ENCODE data around the gene DUSP10.
A peak's percentile ranks its signal among the peaks of the same experiment; 100 is the strongest.

DUSP10 gene

GRCh38 chr1:221778535-221779142, 36.8 kb upstream of the DUSP10 start:
- Histone ChIP-seq H3K27ac (replicated peaks) (no peak overlapping the region), H3K4me3 (replicated peaks; ENCODE audit: insufficient read depth, low read length) (no peak overlapping the region), H3K27me3 (ENCODE audit: insufficient read depth, poor library complexity, severe bottlenecking) (no peaks in the 10 kb centered on the region)
- TF ChIP-seq GABPA (IDR thresholded peaks at IDR 0.05; ENCODE audit: low read depth) (no peak), SPI1 (IDR thresholded peaks at IDR 0.05; ENCODE audit: borderline replicate concordance, low read depth) (peak; percentile 72), POLR2AphosphoS5 (IDR thresholded peaks at IDR 0.05; ENCODE audit: low read depth) (no peak), CTCF (IDR thresholded peaks at IDR 0.05; ENCODE audit: insufficient read depth, low read length) (no peak), REST (IDR thresholded peaks at IDR 0.05; ENCODE audit: insufficient replicate concordance, low read depth) (no peak)
- DNase-seq (ENCODE audit: low read depth in 1 of 2, low spot score in 1 of 2) = peak; percentile 42 to 49

GRCh38 chr1:221778125-221778524, 36.2 kb upstream of the DUSP10 start:
- no peak for TF ChIP-seq GABPA (IDR thresholded peaks at IDR 0.05; ENCODE audit: low read depth)
- no peak for TF ChIP-seq REST (IDR thresholded peaks at IDR 0.05; ENCODE audit: insufficient replicate concordance, low read depth)
- TF ChIP-seq SPI1 (IDR thresholded peaks at IDR 0.05; ENCODE audit: borderline replicate concordance, low read depth) = no peak
- TF ChIP-seq POLR2AphosphoS5 (IDR thresholded peaks at IDR 0.05; ENCODE audit: low read depth) = no peak
- no peak for TF ChIP-seq CTCF (IDR thresholded peaks at IDR 0.05; ENCODE audit: insufficient read depth, low read length)
- no peak overlapping the region for H3K27ac ChIP-seq (replicated peaks)
- no peak for DNase-seq (ENCODE audit: low read depth in 1 of 2, low spot score in 1 of 2)
- no peaks in the 10 kb centered on the region for H3K27me3 ChIP-seq (ENCODE audit: insufficient read depth, poor library complexity, severe bottlenecking)
- H3K4me3 ChIP-seq (replicated peaks; ENCODE audit: insufficient read depth, low read length) = no peak overlapping the region

GRCh38 chr1:221777431-221778072, 35.7 kb upstream of the DUSP10 start:
- peak in 1 of 2 experiments; percentile 55 for DNase-seq (ENCODE audit: low read depth in 1 of 2, low spot score in 1 of 2)
- Histone ChIP-seq H3K27ac (replicated peaks) (no peak overlapping the region), H3K4me3 (replicated peaks; ENCODE audit: insufficient read depth, low read length) (no peak overlapping the region), H3K27me3 (ENCODE audit: insufficient read depth, poor library complexity, severe bottlenecking) (no peaks in the 10 kb centered on the region)
- no peak for TF ChIP-seq GABPA (IDR thresholded peaks at IDR 0.05; ENCODE audit: low read depth)
- peak; percentile 90 for TF ChIP-seq SPI1 (IDR thresholded peaks at IDR 0.05; ENCODE audit: borderline replicate concordance, low read depth)
- TF ChIP-seq REST (IDR thresholded peaks at IDR 0.05; ENCODE audit: insufficient replicate concordance, low read depth) = no peak

Data from HL-60 (cell line).